HG02943 (cell line): ENCODE measurements around the gene MTARC1.

Experiments used
- ATAC-seq: cut with Tn5 transposase; IDR thresholded peaks from one replicate; pipeline ENCODE4 v1.9.1; 2021; ENCODE audit warnings: mild to moderate bottlenecking, low read depth, moderate library complexity; ENCODE audit not compliant: unreplicated experiment

MTARC1 gene

GRCh38 chr1:220786337-220787068 lies at the start of gene MTARC1:
Gene MTARC1, plus strand, starts transcription at chr1:220786913. Its CDS starts 32 bp downstream, at chr1:220786945.
- ATAC-seq, result no peak

- ATAC-seq, result no peak
Observed at GRCh38 chr1:220741349-220741748, 45.4 kb upstream of the MTARC1 start.

- no peak for ATAC-seq
Observed at GRCh38 chr1:220741825-220742224, 44.9 kb upstream of the MTARC1 start.

GRCh38 chr1:220742520-220742919 lies 44.2 kb upstream of the MTARC1 start:
- ATAC-seq, result no peak

- no peak for ATAC-seq
Observed at GRCh38 chr1:220746851-220747250, 39.9 kb upstream of the MTARC1 start.

GRCh38 chr1:220747437-220748088 lies 39.1 kb upstream of the MTARC1 start:
- ATAC-seq, result no peak

- no peak for ATAC-seq
Observed at GRCh38 chr1:220748089-220748934, 38.4 kb upstream of the MTARC1 start, which contains the start of gene MTARC2. Gene MTARC2, plus strand, starts transcription at chr1:220748322. Its CDS starts 210 bp downstream, at chr1:220748532.

- no peak for ATAC-seq
Observed at GRCh38 chr1:220748936-220749335, 37.8 kb upstream of the MTARC1 start.

GRCh38 chr1:220750131-220750515 lies 36.6 kb upstream of the MTARC1 start:
- no peak for ATAC-seq

GRCh38 chr1:220751111-220751510 lies 35.6 kb upstream of the MTARC1 start:
- ATAC-seq, result no peak

- no peak for ATAC-seq
Observed at GRCh38 chr1:220754212-220754917, 32.3 kb upstream of the MTARC1 start.

- no peak for ATAC-seq
Observed at GRCh38 chr1:220754918-220755295, 31.8 kb upstream of the MTARC1 start.

- no peak for ATAC-seq
Observed at GRCh38 chr1:220755309-220755708, 31.4 kb upstream of the MTARC1 start.

GRCh38 chr1:220757441-220757840 lies 29.3 kb upstream of the MTARC1 start:
- ATAC-seq, result no peak

- no peak for ATAC-seq
Observed at GRCh38 chr1:220759147-220759546, 27.6 kb upstream of the MTARC1 start.

GRCh38 chr1:220761688-220762427 lies 24.9 kb upstream of the MTARC1 start:
- ATAC-seq, result no peak

GRCh38 chr1:220764757-220765156 lies 22.0 kb upstream of the MTARC1 start:
- ATAC-seq, result no peak

GRCh38 chr1:220767312-220768125 lies 19.2 kb upstream of the MTARC1 start:
- ATAC-seq, result no peak

- ATAC-seq, result no peak
Observed at GRCh38 chr1:220768126-220768601, 18.5 kb upstream of the MTARC1 start.
